Adrenal gland (tissue), 5 donors: ENCODE results near the gene ADARB2.

Source experiments
- CTCF ChIP-seq, 6 experiments: fragments of 450-650 bp in 4 of 6; fragments of 200-600 bp in 2 of 6; sonication (generic) in 1 of 6; IDR thresholded peaks; 1 replicate in 5 of 6; 2 replicates in 1 of 6; pipeline versions ENCODE4 v1.5.1 to v1.8.0; 2016 to 2021; ENCODE audit warnings: antibody characterized with exemption in 6 of 6, mild to moderate bottlenecking in 2 of 6, moderate library complexity in 1 of 6
- POLR2A ChIP-seq, 2 donors: fragments of 450-650 bp; IDR thresholded peaks; one replicate each; pipeline ENCODE4 v1.6.1; 2017; ENCODE audit warnings: antibody characterized with exemption in 2 of 2, mild to moderate bottlenecking in 2 of 2, moderate library complexity in 1 of 2
- donor health status: DM: no; HTN: no; CAD: no.

DNA sequence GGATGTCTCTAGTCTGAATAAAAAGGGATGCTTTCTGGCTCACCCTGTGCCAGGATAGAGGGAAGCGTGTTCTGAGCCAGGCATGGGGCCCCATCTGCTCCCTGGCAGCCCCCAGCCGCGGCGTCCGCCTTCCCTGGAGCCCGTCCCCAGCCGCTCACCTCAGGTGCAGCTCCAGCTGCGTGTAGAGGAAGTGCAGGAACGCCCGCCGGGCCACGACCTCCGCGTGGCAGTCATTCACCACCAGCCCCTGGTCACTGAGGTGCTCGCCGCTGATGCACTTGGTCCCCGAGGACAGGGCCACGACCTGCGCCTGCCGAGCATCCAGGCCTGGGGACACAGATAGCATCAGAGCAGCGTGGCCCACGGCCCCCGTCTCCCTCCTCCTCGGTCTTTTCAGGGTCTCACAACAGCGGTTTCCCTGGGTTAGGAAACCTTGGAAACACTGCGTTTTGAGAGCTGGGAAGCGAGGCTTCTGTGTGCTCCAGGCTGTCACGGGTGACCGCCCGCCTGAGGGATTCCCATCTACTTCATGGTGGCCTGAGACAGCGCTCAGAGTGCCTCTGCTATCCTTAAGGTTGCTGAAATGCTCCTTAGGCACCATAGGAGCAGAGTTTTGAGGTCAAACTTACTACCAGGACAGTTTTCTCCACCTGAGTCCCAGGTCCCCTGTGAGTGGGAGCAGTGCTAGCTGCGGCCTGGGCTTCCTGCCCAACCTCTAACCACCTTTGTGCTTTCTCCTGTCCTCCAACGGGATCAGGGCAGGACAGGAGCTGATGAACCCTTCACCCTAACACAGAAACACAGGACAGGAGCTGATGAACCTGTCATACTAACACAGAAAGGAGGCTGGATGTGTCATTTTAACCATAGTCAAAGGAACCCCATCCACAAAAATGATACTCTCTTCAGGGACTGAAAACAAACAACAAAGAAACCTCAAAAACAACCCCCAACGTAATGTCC lies 495.1 kb downstream of the ADARB2 start:
- TF ChIP-seq CTCF (IDR thresholded peaks at IDR 0.05) (no peak), POLR2A (IDR thresholded peaks at IDR 0.05) (no peak)
